WTC11 (cell line): ENCODE measurements around the gene TIPARP. TPM values are rescaled to one million over a fixed set of nuclear protein-coding genes. Genes with fewer than 3 reads are reported as not detected.
"Not testable (repeated sequence)": the region's sequence is repeated elsewhere in the genome, so short reads cannot be mapped to it uniquely, and the experiment has no call there.

Source experiments
- ATAC-seq: fragments of 200-7000 bp; cut with Tn5 transposase; 2 replicates; pipeline ENCODE4 v1.10.0; 2021; ENCODE audit warnings: mild to moderate bottlenecking, moderate library complexity
- CTCF ChIA-PET: fragments of 300-600 bp; sonication (Branson Sonifier 250); formaldehyde crosslinking; loops from one replicate; lab custom pipeline; 2021; ENCODE audit warnings: antibody characterized with exemption; lab: Charles Lee
- POLR2A ChIA-PET: fragments of 350-600 bp; sonication (Branson Sonifier 250); formaldehyde crosslinking; loops from one replicate; lab custom pipeline; 2021; ENCODE audit warnings: antibody characterized with exemption; lab: Charles Lee
- DNase-seq: peaks from one replicate; pipeline ENCODE4 v3.0.0; 2021; ENCODE audit warnings: low spot score
- H3K27ac Mint-ChIP-seq: 2 replicates; pipeline ENCODE4 v1.8.0; 2021; ENCODE audit warnings: mixed read lengths
- H3K27me3 Mint-ChIP-seq: 2 replicates; pipeline ENCODE4 v1.8.0; 2021; ENCODE audit warnings: low read depth, mild to moderate bottlenecking, moderate library complexity, mixed read lengths
- H3K36me3 Mint-ChIP-seq: 2 replicates; pipeline ENCODE4 v1.8.0; 2021; ENCODE audit warnings: mixed read lengths
- H3K4me1 Mint-ChIP-seq: 2 replicates; pipeline ENCODE4 v1.8.0; 2022; ENCODE audit warnings: mixed read lengths
- H3K4me3 Mint-ChIP-seq: 2 replicates; pipeline ENCODE4 v1.8.0; 2021; ENCODE audit warnings: mild to moderate bottlenecking, moderate library complexity, mixed read lengths
- H3K9me3 Mint-ChIP-seq: 2 replicates; pipeline ENCODE4 v1.8.0; 2021; ENCODE audit warnings: mixed read lengths
- CDX4 ChIP-seq: fragments of 250-450 bp; sonication (Bioruptor Pico); IDR thresholded peaks from 2 replicates; pipeline ENCODE4 v1.9.0; 2021; ENCODE audit warnings: moderate library complexity, mild to moderate bottlenecking, inconsistent platforms, borderline replicate concordance
- ERG ChIP-seq: fragments of 250-450 bp; sonication (Bioruptor Pico); IDR thresholded peaks from 2 replicates; pipeline ENCODE4 v1.8.0; 2021; ENCODE audit warnings: mild to moderate bottlenecking
- KAT7 ChIP-seq: sonication (generic); formaldehyde crosslinking; IDR thresholded peaks from 2 replicates; pipeline ENCODE4 v1.8.1; 2023; ENCODE audit warnings: missing genetic modification reagents, mild to moderate bottlenecking, borderline replicate concordance
- MAX ChIP-seq: sonication (generic); formaldehyde crosslinking; IDR thresholded peaks from 2 replicates; pipeline ENCODE4 v1.8.0; 2022; ENCODE audit warnings: mild to moderate bottlenecking, missing genetic modification reagents
- MXD4 ChIP-seq: fragments of 250-450 bp; sonication (Bioruptor Pico); IDR thresholded peaks from 2 replicates; pipeline ENCODE4 v1.8.0; 2021; ENCODE audit warnings: mild to moderate bottlenecking, moderate library complexity, borderline replicate concordance
- NFATC4 ChIP-seq: fragments of 250-450 bp; sonication (Bioruptor Pico); IDR thresholded peaks from 2 replicates; pipeline ENCODE4 v1.9.0; 2021; ENCODE audit warnings: mild to moderate bottlenecking
- NR1H2 ChIP-seq: sonication (generic); formaldehyde crosslinking; IDR thresholded peaks from 2 replicates; pipeline ENCODE4 v1.9.0; 2021; ENCODE audit warnings: mild to moderate bottlenecking, moderate library complexity, missing genetic modification reagents
- NR2C2 ChIP-seq: sonication (generic); formaldehyde crosslinking; IDR thresholded peaks from 2 replicates; pipeline ENCODE4 v1.8.0; 2022; ENCODE audit warnings: mild to moderate bottlenecking, missing genetic modification reagents
- PRDM15 ChIP-seq: sonication (generic); formaldehyde crosslinking; IDR thresholded peaks from 2 replicates; pipeline ENCODE4 v1.8.0; 2022; ENCODE audit warnings: missing genetic modification reagents
- RELA ChIP-seq: sonication (generic); formaldehyde crosslinking; IDR thresholded peaks from 2 replicates; pipeline ENCODE4 v1.8.1; 2022; ENCODE audit warnings: missing genetic modification reagents, mild to moderate bottlenecking, borderline replicate concordance
- SMAD4 ChIP-seq: sonication (generic); formaldehyde crosslinking; IDR thresholded peaks from 2 replicates; pipeline ENCODE4 v1.8.0; 2022; ENCODE audit warnings: mild to moderate bottlenecking, missing genetic modification reagents
- SP1 ChIP-seq: sonication (generic); formaldehyde crosslinking; conservative IDR thresholded peaks from 2 replicates; pipeline ENCODE4 v1.8.1; 2022; ENCODE audit warnings: missing genetic modification reagents
- ZNF425 ChIP-seq: fragments of 250-450 bp; sonication (Bioruptor Pico); conservative IDR thresholded peaks from 2 replicates; pipeline ENCODE4 v1.9.0; 2021; ENCODE audit warnings: mild to moderate bottlenecking
- total RNA-seq: library from RNA; stranded (reverse); gene quantifications from 3 replicates; pipeline ENCODE4 v1.2.3, GENCODE V29; 2021

TIPARP gene
- total RNA-seq, 1 experiment from 2014 or later = 5.6 TPM

- no peak overlapping the region for H3K4me3 Mint-ChIP-seq
- H3K27me3 Mint-ChIP-seq = no peaks in the 10 kb centered on the region
- peaks cover 8% of the 10 kb centered on the region for H3K9me3 Mint-ChIP-seq
- no peak for ATAC-seq
- ChIA-PET CTCF (no interaction called here), POLR2A (no interaction called here)
- no peaks in the 10 kb centered on the region for H3K36me3 Mint-ChIP-seq
- H3K27ac Mint-ChIP-seq = no peak overlapping the region
- TF ChIP-seq NR2C2 (CRISPR knock-in tag) = no peak
- H3K4me1 Mint-ChIP-seq = peaks cover 11% of the 10 kb centered on the region
- no peak for DNase-seq
These were observed 26.3 kb upstream of the TIPARP start for GRCh38 chr3:156648086-156648485.

- ChIA-PET POLR2A (no interaction called here), CTCF (no interaction called here)
- Mint-ChIP-seq H3K4me1 (no peaks in the 10 kb centered on the region), H3K4me3 (no peak overlapping the region), H3K27me3 (no peaks in the 10 kb centered on the region), H3K36me3 (no peaks in the 10 kb centered on the region), H3K27ac (no peak overlapping the region), H3K9me3 (peaks cover 8% of the 10 kb centered on the region)
- TF ChIP-seq KAT7 (CRISPR knock-in tag) = no peak
- no peak for TF ChIP-seq NFATC4 (CRISPR knock-in tag)
- no peak for TF ChIP-seq ZNF425 (CRISPR knock-in tag)
- no peak for TF ChIP-seq NR1H2 (CRISPR knock-in tag)
- no peak for TF ChIP-seq CDX4 (CRISPR knock-in tag)
- no peak for TF ChIP-seq RELA (CRISPR knock-in tag)
- TF ChIP-seq ERG (CRISPR knock-in tag) = no peak
- no peak for TF ChIP-seq SP1 (CRISPR knock-in tag)
- no peak for TF ChIP-seq SMAD4 (CRISPR knock-in tag)
- no peak for TF ChIP-seq PRDM15 (CRISPR knock-in tag)
- no peak for TF ChIP-seq MAX
- no peak for TF ChIP-seq MXD4 (CRISPR knock-in tag)
- DNase-seq = no peak
- ATAC-seq = no peak
These were observed 24.7 kb upstream of the TIPARP start for GRCh38 chr3:156649681-156650080.

- H3K9me3 Mint-ChIP-seq, CTCF ChIA-PET, H3K27ac Mint-ChIP-seq, H3K4me1 Mint-ChIP-seq, ATAC-seq, POLR2A ChIA-PET, H3K4me3 Mint-ChIP-seq, H3K36me3 Mint-ChIP-seq, H3K27me3 Mint-ChIP-seq, DNase-seq: not testable (repeated sequence)
These were observed 21.7 kb upstream of the TIPARP start for GRCh38 chr3:156652661-156653060.
